Type B pancreatic cell (in vitro differentiated cells): ENCODE data around the gene SLTM. TPM values are rescaled to one million over a fixed set of nuclear protein-coding genes. Genes with fewer than 3 reads are reported as not detected.
"Not testable (repeated sequence)": the region's sequence is repeated elsewhere in the genome, so short reads cannot be mapped to it uniquely, and the experiment has no call there.

ENCODE experiments used
- DNase-seq: peaks from one replicate; pipeline ENCODE4 v3.0.0; 2021; ENCODE audit warnings: mixed read lengths; ENCODE audit not compliant: unreplicated experiment; ENCODE audit errors: extremely low spot score
- H3K27ac Mint-ChIP-seq: 2 replicates; pipeline ENCODE4 v1.8.0; 2021; ENCODE audit warnings: mild to moderate bottlenecking, mixed read lengths
- H3K27me3 Mint-ChIP-seq: 2 replicates; pipeline ENCODE4 v1.8.0; 2021; ENCODE audit warnings: mixed read lengths
- H3K36me3 Mint-ChIP-seq: 2 replicates; pipeline ENCODE4 v1.8.0; 2021; ENCODE audit warnings: mixed read lengths
- H3K4me1 Mint-ChIP-seq: one replicate; pipeline ENCODE4 v1.8.0; 2021; ENCODE audit warnings: mixed read lengths; ENCODE audit not compliant: unreplicated experiment
- H3K4me3 Mint-ChIP-seq: 2 replicates; pipeline ENCODE4 v1.8.0; 2021; ENCODE audit warnings: mild to moderate bottlenecking, mixed read lengths
- H3K9me3 Mint-ChIP-seq: 2 replicates; pipeline ENCODE4 v1.8.0; 2021; ENCODE audit warnings: mixed read lengths
- CTCF ChIP-seq: fragments of 200-600 bp; sonication (generic); conservative IDR thresholded peaks from 2 replicates; pipeline ENCODE4 v1.5.0; 2021; ENCODE audit warnings: antibody characterized with exemption, mild to moderate bottlenecking
- total RNA-seq: library from RNA; stranded (reverse); gene quantifications from 2 replicates; pipeline ENCODE4 v1.2.1, GENCODE V29; 2021; ENCODE audit warnings: low replicate concordance

SLTM gene
- total RNA-seq, 1 donor from 2014 or later = 103 TPM

- DNase-seq = no peak
- peaks cover 9% of the 10 kb centered on the region for H3K4me1 Mint-ChIP-seq
- peak; percentile 86 for TF ChIP-seq CTCF
- no peaks in the 10 kb centered on the region for H3K36me3 Mint-ChIP-seq
- H3K9me3 Mint-ChIP-seq = no peaks in the 10 kb centered on the region
- H3K27ac Mint-ChIP-seq = no peak overlapping the region
- no peaks in the 10 kb centered on the region for H3K27me3 Mint-ChIP-seq
- no peak overlapping the region for H3K4me3 Mint-ChIP-seq
These were observed 23.9 kb upstream of the SLTM start for GRCh38 chr15:58957101-58957973.

- TF ChIP-seq CTCF = no peak
- DNase-seq = no peak
- H3K36me3 Mint-ChIP-seq = no peaks in the 10 kb centered on the region
- H3K9me3 Mint-ChIP-seq = no peaks in the 10 kb centered on the region
- H3K4me3 Mint-ChIP-seq = no peak overlapping the region
- peak overlapping the region; percentile 49 for H3K27ac Mint-ChIP-seq
- peaks cover 9% of the 10 kb centered on the region for H3K4me1 Mint-ChIP-seq
- H3K27me3 Mint-ChIP-seq = no peaks in the 10 kb centered on the region
These were observed 19.3 kb upstream of the SLTM start for GRCh38 chr15:58952751-58953150.

GRCh38 chr15:58951388-58952007 lies 18.0 kb upstream of the SLTM start:
- Mint-ChIP-seq H3K4me3 (no peak overlapping the region), H3K36me3 (no peaks in the 10 kb centered on the region), H3K9me3 (no peaks in the 10 kb centered on the region), H3K27me3 (no peaks in the 10 kb centered on the region), H3K27ac (peak overlapping the region; percentile 13), H3K4me1 (peaks cover 5% of the 10 kb centered on the region)
- TF ChIP-seq CTCF = no peak
- DNase-seq = no peak

- Mint-ChIP-seq H3K36me3 (no peaks in the 10 kb centered on the region), H3K4me3 (no peak overlapping the region), H3K27me3 (no peaks in the 10 kb centered on the region), H3K9me3 (no peaks in the 10 kb centered on the region), H3K27ac (no peak overlapping the region), H3K4me1 (no peaks in the 10 kb centered on the region)
- no peak for TF ChIP-seq CTCF
- no peak for DNase-seq
These were observed 13.7 kb upstream of the SLTM start for GRCh38 chr15:58947179-58947578.

GRCh38 chr15:58934974-58935373 lies 1.5 kb upstream of the SLTM start:
- DNase-seq, H3K9me3 Mint-ChIP-seq, H3K36me3 Mint-ChIP-seq, H3K27me3 Mint-ChIP-seq: not testable (repeated sequence)
- Mint-ChIP-seq H3K4me1 (peaks cover 12% of the 10 kb centered on the region), H3K27ac (peak overlapping the region; percentile 99), H3K4me3 (peak overlapping the region; percentile 99)

GRCh38 chr15:58934521-58934920 lies 1.0 kb upstream of the SLTM start:
- no peaks in the 10 kb centered on the region for H3K9me3 Mint-ChIP-seq
- H3K27ac Mint-ChIP-seq = peak overlapping the region; percentile 99
- H3K27me3 Mint-ChIP-seq = no peaks in the 10 kb centered on the region
- no peak for TF ChIP-seq CTCF
- peaks cover 12% of the 10 kb centered on the region for H3K4me1 Mint-ChIP-seq
- peak overlapping the region; percentile 99 for H3K4me3 Mint-ChIP-seq
- DNase-seq = no peak
- no peaks in the 10 kb centered on the region for H3K36me3 Mint-ChIP-seq
